ENCODE measurements around the gene CSN3.

- TF ChIP-seq, protein P1, sequence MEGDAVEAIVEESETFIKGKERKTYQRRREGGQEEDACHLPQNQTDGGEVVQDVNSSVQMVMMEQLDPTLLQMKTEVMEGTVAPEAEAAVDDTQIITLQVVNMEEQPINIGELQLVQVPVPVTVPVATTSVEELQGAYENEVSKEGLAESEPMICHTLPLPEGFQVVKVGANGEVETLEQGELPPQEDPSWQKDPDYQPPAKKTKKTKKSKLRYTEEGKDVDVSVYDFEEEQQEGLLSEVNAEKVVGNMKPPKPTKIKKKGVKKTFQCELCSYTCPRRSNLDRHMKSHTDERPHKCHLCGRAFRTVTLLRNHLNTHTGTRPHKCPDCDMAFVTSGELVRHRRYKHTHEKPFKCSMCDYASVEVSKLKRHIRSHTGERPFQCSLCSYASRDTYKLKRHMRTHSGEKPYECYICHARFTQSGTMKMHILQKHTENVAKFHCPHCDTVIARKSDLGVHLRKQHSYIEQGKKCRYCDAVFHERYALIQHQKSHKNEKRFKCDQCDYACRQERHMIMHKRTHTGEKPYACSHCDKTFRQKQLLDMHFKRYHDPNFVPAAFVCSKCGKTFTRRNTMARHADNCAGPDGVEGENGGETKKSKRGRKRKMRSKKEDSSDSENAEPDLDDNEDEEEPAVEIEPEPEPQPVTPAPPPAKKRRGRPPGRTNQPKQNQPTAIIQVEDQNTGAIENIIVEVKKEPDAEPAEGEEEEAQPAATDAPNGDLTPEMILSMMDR (IDR thresholded peaks at IDR 0.05) = no peak
- TF ChIP-seq POLR2AphosphoS5 (IDR thresholded peaks at IDR 0.05; ENCODE audit: low read depth, low read length) (no peak), CHD2 (IDR thresholded peaks at IDR 0.05; ENCODE audit: low read length, partially characterized antibody) (no peak), EP300 (IDR thresholded peaks at IDR 0.05; ENCODE audit: borderline replicate concordance in 1 of 2, low read depth in 1 of 2, low read length in 1 of 2) (no peak), NRF1 (IDR thresholded peaks at IDR 0.05; ENCODE audit: low read depth, low read length) (no peak), MXI1 (IDR thresholded peaks at IDR 0.05; ENCODE audit: low read depth, low read length) (no peak), SMC3 (IDR thresholded peaks at IDR 0.05; ENCODE audit: low read depth, low read length) (no peak), RCOR1 (IDR thresholded peaks at IDR 0.05; ENCODE audit: low read length) (no peak), TAF1 (IDR thresholded peaks at IDR 0.05; ENCODE audit: borderline replicate concordance, low read depth, low read length) (no peak), TCF12 (IDR thresholded peaks at IDR 0.05) (no peak), ZBTB33 (IDR thresholded peaks at IDR 0.05; ENCODE audit: borderline replicate concordance, low read depth) (no peak), RFX5 (IDR thresholded peaks at IDR 0.05; ENCODE audit: low read length) (no peak), YY1 (IDR thresholded peaks at IDR 0.05; ENCODE audit: low read depth) (no peak)
Measured at GRCh38 chr4:70203601-70204000, 38.8 kb upstream of the CSN3 start.
